HCT116 (cell line): ENCODE results near the gene ACTG1.

Experiments used
- POLR2A ChIP-seq: IDR thresholded peaks from 2 replicates; pipeline ENCODE4 v1.7.0; 2011; ENCODE audit warnings: borderline replicate concordance; ENCODE audit not compliant: insufficient read depth, insufficient read length; ENCODE audit errors: extremely low read depth
- POLR2AphosphoS5 ChIP-seq: IDR thresholded peaks from 2 replicates; pipeline ENCODE4 v1.6.1; 2011; ENCODE audit warnings: mild to moderate bottlenecking, low read depth, low read length, moderate library complexity
- SIN3A ChIP-seq: IDR thresholded peaks from 2 replicates; pipeline ENCODE4 v1.6.1; 2012; ENCODE audit warnings: low read depth
- TCF7L2 ChIP-seq: IDR thresholded peaks from 2 replicates; pipeline ENCODE4 v1.7.0; 2011; ENCODE audit warnings: borderline replicate concordance, inconsistent platforms; ENCODE audit not compliant: insufficient read depth, insufficient read length; ENCODE audit errors: extremely low read depth
- YY1 ChIP-seq: IDR thresholded peaks from 2 replicates; pipeline ENCODE4 v1.6.1; 2011; ENCODE audit warnings: low read length, low read depth, moderate library complexity, mild to moderate bottlenecking; ENCODE audit not compliant: insufficient replicate concordance; ENCODE audit errors: extremely low read depth
- TF ChIP-seq, protein P1 (sequence below), 3 experiments: fragments of 200-600 bp in 1 of 3; sonication (generic) in 1 of 3; IDR thresholded peaks in 2 of 3; conservative IDR thresholded peaks in 1 of 3; 2 replicates each; pipeline ENCODE4 v1.5.1; 2012 to 2017; ENCODE audit warnings: low read depth in 2 of 3, low read length in 2 of 3, antibody characterized with exemption in 1 of 3, borderline replicate concordance in 1 of 3, control low read depth in 1 of 3, mild to moderate bottlenecking in 1 of 3, mixed read lengths in 1 of 3, mixed run types in 1 of 3, moderate library complexity in 1 of 3; ENCODE audit not compliant: insufficient read depth in 1 of 3
- TF ChIP-seq, protein P2 (sequence below): IDR thresholded peaks from 2 replicates; pipeline ENCODE4 v1.6.1; 2012

DNA sequence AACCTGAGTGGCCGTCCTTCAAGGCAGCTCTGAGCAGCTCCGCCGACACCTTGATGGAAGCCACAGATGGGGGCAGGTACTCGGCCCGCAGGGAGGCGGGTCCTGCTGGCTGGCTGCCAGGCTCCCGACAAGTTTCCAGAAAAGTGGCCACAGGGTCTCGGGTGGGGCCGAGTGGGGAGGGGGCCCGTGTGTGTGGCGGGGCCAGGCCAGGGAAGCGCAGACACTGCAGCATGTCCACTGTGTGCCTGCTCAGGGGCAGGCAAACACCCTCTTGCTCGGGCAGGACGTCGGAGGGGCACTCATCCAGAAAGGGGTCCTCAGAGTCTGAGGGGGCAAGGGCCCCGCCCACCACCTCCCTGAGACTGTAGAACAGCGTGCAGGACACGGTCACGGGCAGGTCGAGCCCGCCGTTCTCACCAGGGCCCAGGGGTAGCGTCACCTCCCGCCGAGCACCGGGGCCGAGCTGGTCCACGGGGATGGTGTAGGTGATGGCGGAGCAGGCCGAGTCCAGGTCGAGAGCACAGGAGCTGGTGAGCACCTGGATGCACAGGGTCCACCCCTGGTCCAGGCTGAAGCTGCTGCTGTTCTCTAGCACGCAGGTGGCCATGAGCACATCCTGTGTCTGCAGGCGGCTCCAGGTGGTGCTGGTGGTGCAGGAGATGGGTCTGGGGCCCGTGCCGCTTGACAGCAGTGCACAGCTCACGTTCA, 34.5 kb upstream of the ACTG1 start:
- TF ChIP-seq POLR2AphosphoS5, result no peak
- TF ChIP-seq, protein P1, sequence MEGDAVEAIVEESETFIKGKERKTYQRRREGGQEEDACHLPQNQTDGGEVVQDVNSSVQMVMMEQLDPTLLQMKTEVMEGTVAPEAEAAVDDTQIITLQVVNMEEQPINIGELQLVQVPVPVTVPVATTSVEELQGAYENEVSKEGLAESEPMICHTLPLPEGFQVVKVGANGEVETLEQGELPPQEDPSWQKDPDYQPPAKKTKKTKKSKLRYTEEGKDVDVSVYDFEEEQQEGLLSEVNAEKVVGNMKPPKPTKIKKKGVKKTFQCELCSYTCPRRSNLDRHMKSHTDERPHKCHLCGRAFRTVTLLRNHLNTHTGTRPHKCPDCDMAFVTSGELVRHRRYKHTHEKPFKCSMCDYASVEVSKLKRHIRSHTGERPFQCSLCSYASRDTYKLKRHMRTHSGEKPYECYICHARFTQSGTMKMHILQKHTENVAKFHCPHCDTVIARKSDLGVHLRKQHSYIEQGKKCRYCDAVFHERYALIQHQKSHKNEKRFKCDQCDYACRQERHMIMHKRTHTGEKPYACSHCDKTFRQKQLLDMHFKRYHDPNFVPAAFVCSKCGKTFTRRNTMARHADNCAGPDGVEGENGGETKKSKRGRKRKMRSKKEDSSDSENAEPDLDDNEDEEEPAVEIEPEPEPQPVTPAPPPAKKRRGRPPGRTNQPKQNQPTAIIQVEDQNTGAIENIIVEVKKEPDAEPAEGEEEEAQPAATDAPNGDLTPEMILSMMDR (IDR thresholded peaks at IDR 0.05 in 2 of 3, conservative IDR thresholded peaks at IDR 0.05 in 1 of 3; ENCODE audit: borderline replicate concordance in 1 of 3, insufficient read depth in 1 of 3, low read depth in 2 of 3, low read length in 2 of 3), result no peak
- TF ChIP-seq YY1, result no peak
- TF ChIP-seq, protein P2, sequence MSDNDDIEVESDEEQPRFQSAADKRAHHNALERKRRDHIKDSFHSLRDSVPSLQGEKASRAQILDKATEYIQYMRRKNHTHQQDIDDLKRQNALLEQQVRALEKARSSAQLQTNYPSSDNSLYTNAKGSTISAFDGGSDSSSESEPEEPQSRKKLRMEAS, result no peak
- TF ChIP-seq SIN3A, result no peak
- TF ChIP-seq TCF7L2, result no peak
- TF ChIP-seq POLR2A, result no peak
